Upper lobe of left lung (tissue), 4 donors: ENCODE results near the gene ADH5.

ENCODE experiments used
- CTCF ChIP-seq, 6 experiments: fragments of 450-650 bp in 4 of 6; fragments of 200-600 bp in 2 of 6; sonication (generic) in 2 of 6; IDR thresholded peaks; one replicate each; pipeline ENCODE4 v1.5.1; 2016 to 2019; ENCODE audit warnings: antibody characterized with exemption in 6 of 6
- EP300 ChIP-seq, 4 donors: sonication (generic); formaldehyde crosslinking; IDR thresholded peaks; one replicate each; pipeline ENCODE4 v1.5.1; 2017; ENCODE audit warnings: antibody characterized with exemption in 4 of 4, control low read depth in 2 of 4
- POLR2A ChIP-seq, 4 donors: fragments of 450-650 bp; IDR thresholded peaks; one replicate each; pipeline ENCODE4 v1.5.1; 2016 to 2017; ENCODE audit warnings: antibody characterized with exemption in 4 of 4, mild to moderate bottlenecking in 2 of 4
- POLR2AphosphoS5 ChIP-seq, 2 donors: sonication (generic); formaldehyde crosslinking; IDR thresholded peaks; one replicate each; pipeline ENCODE4 v1.5.1; 2017; ENCODE audit warnings: antibody characterized with exemption in 2 of 2

DNA sequence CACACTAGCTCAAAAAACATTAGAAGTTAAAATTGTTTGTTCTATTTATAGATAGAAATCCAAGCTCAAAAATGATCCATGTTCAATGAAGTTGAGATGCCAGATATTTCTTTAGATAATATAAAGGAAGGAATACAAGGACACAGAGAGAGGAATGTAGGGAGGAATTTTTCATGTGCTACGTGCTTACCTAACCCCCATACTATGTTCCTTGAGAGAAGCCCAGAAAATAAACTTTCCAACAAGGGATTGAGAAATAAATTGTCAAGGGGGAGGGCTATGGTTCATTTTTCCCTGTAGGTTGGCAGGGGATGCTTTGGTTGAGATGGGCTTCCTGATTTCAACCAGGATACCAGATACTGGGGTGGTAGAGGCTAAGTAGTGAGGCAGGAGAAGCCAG lies 15.6 kb upstream of the ADH5 start:
- TF ChIP-seq CTCF (IDR thresholded peaks at IDR 0.05) (no peak), POLR2A (IDR thresholded peaks at IDR 0.05) (no peak), EP300 (IDR thresholded peaks at IDR 0.05) (no peak), POLR2AphosphoS5 (IDR thresholded peaks at IDR 0.05) (no peak)
